Peyer's patch (tissue), 4 donors: Measurements from ENCODE around the gene C20orf173. TPM values are rescaled to one million over a fixed set of nuclear protein-coding genes. Genes with fewer than 3 reads are reported as not detected.
"Not testable (repeated sequence)": the region's sequence is repeated elsewhere in the genome, so short reads cannot be mapped to it uniquely, and the experiment has no call there.

Experiments
- DNase-seq, 3 donors: peaks; one replicate each; pipeline ENCODE4 v3.0.0-alpha.2; 2017 to 2019
- H3K27ac ChIP-seq, 4 donors: fragments of 200-600 bp; sonication (generic); one replicate each; pipeline ENCODE4 v1.5.1; 2016 to 2019
- H3K27me3 ChIP-seq, 2 donors: fragments of 200-600 bp; sonication (generic); one replicate each; pipeline ENCODE4 v1.5.1; 2019
- H3K36me3 ChIP-seq, 3 donors: fragments of 200-600 bp; sonication (generic); one replicate each; pipeline ENCODE4 v1.5.1; 2016 to 2019
- H3K4me1 ChIP-seq, 4 donors: fragments of 200-600 bp; sonication (generic); one replicate each; pipeline ENCODE4 v1.5.1; 2016 to 2019
- H3K4me3 ChIP-seq, 4 donors: fragments of 200-600 bp; sonication (generic); 1 replicate in 3 of 4; 2 replicates in 1 of 4; pipeline ENCODE4 v1.5.1; 2016 to 2019; ENCODE audit warnings: mild to moderate bottlenecking in 1 of 4
- H3K9me3 ChIP-seq, 4 donors: fragments of 200-600 bp; sonication (generic); one replicate each; pipeline ENCODE4 v1.5.1; 2016 to 2019; ENCODE audit warnings: mild to moderate bottlenecking in 1 of 4
- POLR2A ChIP-seq, 2 donors: fragments of 450-650 bp; IDR thresholded peaks; one replicate each; pipeline ENCODE4 v1.5.1; 2017; ENCODE audit warnings: antibody characterized with exemption in 2 of 2, mild to moderate bottlenecking in 2 of 2, moderate library complexity in 2 of 2
- total RNA-seq, 4 donors: library from RNA; depleted of rRNA; stranded (reverse); fragments of >200 nt; gene quantifications; one replicate each; pipeline ENCODE4 v1.1.0, GENCODE V29; 2016
- TF ChIP-seq, protein P1 (sequence below), 6 experiments: fragments of 450-650 bp in 4 of 6; fragments of 200-600 bp in 2 of 6; sonication (generic) in 1 of 6; IDR thresholded peaks; one replicate each; pipeline ENCODE4 v1.5.1; 2017 to 2019; ENCODE audit warnings: antibody characterized with exemption in 6 of 6, mild to moderate bottlenecking in 3 of 6, moderate library complexity in 1 of 6

Gene C20orf173
- total RNA-seq, 4 donors from 2014 or later: not detected

DNA sequence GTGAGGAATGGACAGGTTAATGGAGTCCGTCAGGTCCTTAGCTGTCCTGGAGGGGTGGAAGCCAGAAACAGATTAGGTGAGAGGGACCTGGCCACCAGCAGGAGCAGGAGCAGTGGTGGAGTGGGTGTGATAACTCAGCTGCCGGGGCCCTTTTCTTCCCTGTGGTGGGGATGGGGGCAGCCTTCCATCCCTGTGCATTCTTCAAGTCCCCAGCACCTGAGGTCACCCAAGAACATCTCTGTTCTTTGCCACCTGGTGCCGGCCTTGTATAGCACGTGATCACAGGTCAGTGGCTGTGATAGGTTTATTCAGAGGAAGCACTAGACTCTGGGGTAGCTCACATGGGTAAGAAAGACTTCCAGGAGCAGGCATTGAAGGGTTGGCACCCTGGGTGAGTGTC lies 29.0 kb upstream of the C20orf173 start:
- Histone ChIP-seq H3K4me3 (no peak overlapping the region), H3K9me3 (no peaks in the 10 kb centered on the region), H3K36me3 (peaks cover 0 to 44% (median 0%) of the 10 kb centered on the region in 3 donors), H3K27ac (no peak overlapping the region), H3K4me1 (no peaks in the 10 kb centered on the region), H3K27me3 (no peaks in the 10 kb centered on the region)
- DNase-seq: no peak
- TF ChIP-seq, protein P1, sequence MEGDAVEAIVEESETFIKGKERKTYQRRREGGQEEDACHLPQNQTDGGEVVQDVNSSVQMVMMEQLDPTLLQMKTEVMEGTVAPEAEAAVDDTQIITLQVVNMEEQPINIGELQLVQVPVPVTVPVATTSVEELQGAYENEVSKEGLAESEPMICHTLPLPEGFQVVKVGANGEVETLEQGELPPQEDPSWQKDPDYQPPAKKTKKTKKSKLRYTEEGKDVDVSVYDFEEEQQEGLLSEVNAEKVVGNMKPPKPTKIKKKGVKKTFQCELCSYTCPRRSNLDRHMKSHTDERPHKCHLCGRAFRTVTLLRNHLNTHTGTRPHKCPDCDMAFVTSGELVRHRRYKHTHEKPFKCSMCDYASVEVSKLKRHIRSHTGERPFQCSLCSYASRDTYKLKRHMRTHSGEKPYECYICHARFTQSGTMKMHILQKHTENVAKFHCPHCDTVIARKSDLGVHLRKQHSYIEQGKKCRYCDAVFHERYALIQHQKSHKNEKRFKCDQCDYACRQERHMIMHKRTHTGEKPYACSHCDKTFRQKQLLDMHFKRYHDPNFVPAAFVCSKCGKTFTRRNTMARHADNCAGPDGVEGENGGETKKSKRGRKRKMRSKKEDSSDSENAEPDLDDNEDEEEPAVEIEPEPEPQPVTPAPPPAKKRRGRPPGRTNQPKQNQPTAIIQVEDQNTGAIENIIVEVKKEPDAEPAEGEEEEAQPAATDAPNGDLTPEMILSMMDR (IDR thresholded peaks at IDR 0.05): no peak
- no peak for TF ChIP-seq POLR2A (IDR thresholded peaks at IDR 0.05)

DNA sequence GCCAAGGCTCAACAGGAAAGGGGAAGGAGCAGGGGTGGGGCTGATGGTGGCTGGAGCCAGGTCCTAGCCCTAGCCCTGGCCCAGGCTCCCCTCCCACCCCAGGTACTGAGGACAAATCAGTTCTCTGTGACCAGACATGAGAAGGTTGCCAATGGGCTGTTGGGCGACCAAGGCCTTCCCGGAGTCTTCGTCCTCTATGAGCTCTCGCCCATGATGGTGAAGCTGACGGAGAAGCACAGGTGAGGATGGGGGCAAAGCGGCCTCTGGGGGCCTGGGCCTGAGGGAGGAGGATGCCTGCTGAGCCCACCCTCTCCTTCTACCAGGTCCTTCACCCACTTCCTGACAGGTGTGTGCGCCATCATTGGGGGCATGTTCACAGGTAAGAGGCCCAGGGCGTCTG lies 27.4 kb upstream of the C20orf173 start:
- Histone ChIP-seq H3K4me3 (no peak overlapping the region), H3K27ac (no peak overlapping the region), H3K36me3 (peaks cover 0 to 56% (median 0%) of the 10 kb centered on the region in 3 donors), H3K27me3 (no peaks in the 10 kb centered on the region), H3K9me3 (no peaks in the 10 kb centered on the region), H3K4me1 (no peaks in the 10 kb centered on the region)
- no peak for TF ChIP-seq POLR2A (IDR thresholded peaks at IDR 0.05)
- TF ChIP-seq, protein P1 (IDR thresholded peaks at IDR 0.05): no peak
- no peak for DNase-seq

DNA sequence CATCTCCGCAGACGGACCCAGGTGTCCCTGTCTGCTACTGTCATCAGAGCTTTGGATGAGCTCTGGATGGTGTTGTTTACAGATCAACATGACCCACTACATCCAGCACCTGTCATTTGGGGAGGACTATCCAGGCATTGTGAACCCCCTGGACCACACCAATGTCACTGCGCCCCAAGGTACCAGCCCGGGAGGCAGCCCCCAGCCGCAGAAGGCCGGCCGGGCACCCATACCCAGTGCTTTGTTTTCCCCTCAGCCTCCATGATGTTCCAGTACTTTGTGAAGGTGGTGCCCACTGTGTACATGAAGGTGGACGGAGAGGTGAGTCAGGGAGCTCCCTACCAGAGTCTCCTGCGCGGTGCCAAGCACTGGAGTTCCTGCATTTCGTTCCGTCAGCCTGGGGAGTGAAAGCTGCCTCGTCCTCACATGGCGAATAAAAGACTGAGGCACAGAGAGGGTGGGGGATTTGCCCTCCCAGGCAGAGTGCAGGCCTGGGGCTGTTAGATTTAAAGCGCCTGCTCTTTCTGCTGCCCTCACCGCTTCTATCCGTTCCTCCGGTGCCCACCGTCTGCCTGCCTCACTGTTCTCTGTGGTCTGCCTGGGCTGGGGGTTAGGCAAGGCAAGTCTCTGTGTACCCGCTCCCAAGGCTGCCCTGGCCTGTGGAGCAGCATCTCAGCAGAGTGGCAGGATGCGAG lies 26.6 kb upstream of the C20orf173 start:
- Histone ChIP-seq H3K27ac (no peak overlapping the region), H3K9me3 (no peaks in the 10 kb centered on the region), H3K36me3 (peaks cover 0 to 64% (median 0%) of the 10 kb centered on the region in 3 donors), H3K27me3 (no peaks in the 10 kb centered on the region), H3K4me3 (no peak overlapping the region), H3K4me1 (no peaks in the 10 kb centered on the region)
- TF ChIP-seq, protein P1 (IDR thresholded peaks at IDR 0.05): no peak
- no peak for TF ChIP-seq POLR2A (IDR thresholded peaks at IDR 0.05)
- DNase-seq: no peak

DNA sequence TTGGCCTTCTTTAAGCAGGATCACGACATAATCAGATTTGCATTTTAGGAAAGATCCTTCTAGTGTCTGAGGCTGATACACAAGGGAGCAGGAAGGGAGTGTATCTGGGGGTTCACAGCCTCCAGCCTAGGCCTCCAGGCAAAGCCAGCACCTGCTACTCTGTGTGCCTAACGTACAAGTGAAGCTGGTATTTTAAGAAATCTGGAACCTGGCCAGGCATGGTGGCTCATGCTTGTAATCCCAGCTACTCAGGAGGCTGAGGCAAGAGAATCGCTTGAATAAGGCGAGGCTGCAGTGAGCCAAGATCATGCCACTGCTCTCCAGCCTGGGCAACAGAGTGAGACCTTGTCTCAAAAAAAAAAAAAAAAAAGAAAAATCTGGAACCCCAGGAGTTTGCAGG lies 26.0 kb upstream of the C20orf173 start:
- not testable (repeated sequence) for H3K27ac ChIP-seq, H3K4me3 ChIP-seq, H3K9me3 ChIP-seq, H3K27me3 ChIP-seq, H3K4me1 ChIP-seq, DNase-seq
- peaks cover 0 to 70% (median 0%) of the 10 kb centered on the region in 3 donors for H3K36me3 ChIP-seq

DNA sequence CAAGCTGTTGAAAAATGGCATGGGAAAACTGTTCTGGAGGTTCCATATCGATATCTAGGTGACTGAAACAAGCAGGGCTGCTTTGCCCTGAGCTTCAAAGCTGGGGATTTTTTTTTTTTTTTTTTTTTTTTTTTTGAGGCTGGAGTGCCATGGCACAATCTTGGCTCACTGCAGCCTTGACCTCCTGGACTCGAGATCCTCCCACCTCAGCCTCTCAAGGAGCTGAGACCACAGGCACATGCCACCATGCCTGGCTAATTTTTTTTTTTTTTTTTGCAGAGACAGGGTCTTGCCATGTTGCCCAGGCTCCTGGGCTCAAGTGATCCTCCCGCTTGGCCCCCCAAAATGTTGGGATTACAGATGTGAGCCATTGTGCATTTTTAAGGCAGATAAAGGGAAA lies 23.5 kb upstream of the C20orf173 start:
- Histone ChIP-seq H3K27me3 (no peaks in the 10 kb centered on the region), H3K36me3 (peaks cover 0 to 94% (median 0%) of the 10 kb centered on the region in 3 donors), H3K4me3 (no peak overlapping the region), H3K9me3 (no peaks in the 10 kb centered on the region), H3K4me1 (no peaks in the 10 kb centered on the region), H3K27ac (no peak overlapping the region)
- TF ChIP-seq, protein P1 (IDR thresholded peaks at IDR 0.05): no peak
- TF ChIP-seq POLR2A (IDR thresholded peaks at IDR 0.05): no peak
- DNase-seq: no peak

DNA sequence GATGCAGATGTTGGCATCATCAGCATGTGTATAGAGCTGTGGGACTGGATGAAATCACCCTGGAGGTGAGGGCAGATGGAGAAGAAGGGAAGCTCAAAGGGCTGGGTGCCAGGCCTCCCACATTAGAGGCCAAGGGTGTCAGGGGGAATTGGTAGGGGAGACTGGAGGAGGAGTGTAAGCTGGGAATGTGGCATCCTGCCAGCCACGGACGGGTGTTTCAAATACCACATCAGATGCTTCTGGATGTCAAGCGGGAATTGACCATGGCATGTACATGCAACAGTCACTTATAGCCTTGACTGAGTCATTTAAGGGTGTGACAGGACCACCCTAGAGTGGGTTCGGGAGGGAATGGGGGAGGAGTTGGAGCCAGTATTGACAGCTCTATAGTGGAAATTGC lies 22.1 kb upstream of the C20orf173 start:
- no peak for TF ChIP-seq POLR2A (IDR thresholded peaks at IDR 0.05)
- TF ChIP-seq, protein P1 (IDR thresholded peaks at IDR 0.05): no peak
- Histone ChIP-seq H3K9me3 (no peaks in the 10 kb centered on the region), H3K4me3 (no peak overlapping the region), H3K4me1 (no peaks in the 10 kb centered on the region), H3K27ac (no peak overlapping the region), H3K36me3 (peaks cover 0 to 89% (median 0%) of the 10 kb centered on the region in 3 donors), H3K27me3 (no peaks in the 10 kb centered on the region)
- no peak for DNase-seq
